CD4-positive, alpha-beta T cell (primary cell): ENCODE data around the gene UBE2F. TPM values are rescaled to one million over a fixed set of nuclear protein-coding genes. Genes with fewer than 3 reads are reported as not detected.

Source experiments
- ATAC-seq: fragments of 200-7000 bp; cut with Tn5 transposase; one replicate; pipeline ENCODE4 v1.10.0; 2022; ENCODE audit warnings: mild to moderate bottlenecking; ENCODE audit not compliant: poor library complexity
- CTCF ChIA-PET: fragments of 350-600 bp; sonication (Branson Sonifier 250); formaldehyde crosslinking; loops from one replicate; lab custom pipeline; 2021; ENCODE audit warnings: antibody characterized with exemption, inconsistent platforms; lab: Charles Lee
- POLR2A ChIA-PET: fragments of 350-600 bp; sonication (Branson Sonifier 250); formaldehyde crosslinking; loops from one replicate; lab custom pipeline; 2021; ENCODE audit warnings: antibody characterized with exemption, inconsistent platforms; lab: Charles Lee
- DNase-seq, 14 experiments: peaks; one replicate each; pipeline ENCODE4 v3.0.0-alpha.2; 2013 to 2020; ENCODE audit warnings: mixed read lengths in 2 of 14
- H3K27ac ChIP-seq, 2 donors: one replicate each; pipeline versions ENCODE4 v1.5.1 to v1.7.0; 2013; ENCODE audit warnings: low read length in 2 of 2, low read depth in 1 of 2, mild to moderate bottlenecking in 1 of 2
- H3K27me3 ChIP-seq, 2 experiments: 1 replicate in 1 of 2; 2 replicates in 1 of 2; pipeline versions ENCODE4 v1.6.1 to v1.7.0; 2013; ENCODE audit warnings: low read length in 2 of 2, control low read depth in 1 of 2, mild to moderate bottlenecking in 1 of 2, moderate library complexity in 1 of 2; ENCODE audit not compliant: insufficient read depth in 2 of 2, control insufficient read depth in 1 of 2
- H3K36me3 ChIP-seq: one replicate; pipeline ENCODE4 v1.6.1; 2013; ENCODE audit warnings: low read length, control low read depth; ENCODE audit not compliant: insufficient read depth
- H3K4me1 ChIP-seq: one replicate; pipeline ENCODE4 v1.6.1; 2013; ENCODE audit warnings: low read length, control low read depth; ENCODE audit not compliant: insufficient read depth
- H3K4me3 ChIP-seq: one replicate; pipeline ENCODE4 v1.5.1; 2013; ENCODE audit warnings: mild to moderate bottlenecking, low read length, moderate library complexity
- H3K9me3 ChIP-seq, 2 experiments: 1 replicate in 1 of 2; 2 replicates in 1 of 2; pipeline versions ENCODE4 v1.6.1 to v1.7.0; 2013; ENCODE audit warnings: low read length in 2 of 2, mild to moderate bottlenecking in 2 of 2, control low read depth in 1 of 2, moderate library complexity in 1 of 2; ENCODE audit not compliant: control insufficient read depth in 1 of 2, insufficient read depth in 1 of 2
- H3K27ac Mint-ChIP-seq: one replicate; pipeline ENCODE4 v1.8.0; 2020; ENCODE audit warnings: mixed read lengths
- H3K27me3 Mint-ChIP-seq: one replicate; pipeline ENCODE4 v1.8.0; 2021; ENCODE audit warnings: mixed read lengths
- H3K36me3 Mint-ChIP-seq: one replicate; pipeline ENCODE4 v1.8.0; 2021; ENCODE audit warnings: low read depth, mixed read lengths
- H3K4me1 Mint-ChIP-seq: one replicate; pipeline ENCODE4 v1.8.0; 2021; ENCODE audit warnings: low read depth, mixed read lengths
- H3K4me3 Mint-ChIP-seq: one replicate; pipeline ENCODE4 v1.8.0; 2020; ENCODE audit warnings: mild to moderate bottlenecking, mixed read lengths
- H3K9me3 Mint-ChIP-seq: one replicate; pipeline ENCODE4 v1.8.0; 2020; ENCODE audit warnings: mixed read lengths
- CTCF ChIP-seq: fragments of 200-600 bp; IDR thresholded peaks from one replicate; pipeline ENCODE4 v1.8.0; 2022; ENCODE audit warnings: antibody characterized with exemption, mild to moderate bottlenecking
- intact Hi-C, 2 experiments: fragments of 100-400 bp; cut with DNase I in 1 of 2; cut with micrococcal nuclease in 1 of 2; formaldehyde crosslinking; loops; one replicate each; pipeline versions ENCODE4 v1.15.1 to v1.9.0; 2023 to 2025; cut with DNase I, micrococcal nuclease
- total RNA-seq, 174 experiments: library from RNA in 2 of 174; stranded (reverse) in 2 of 174; gene quantifications; one replicate each; pipeline ENCODE4 v1.2.3 and lab custom pipeline; 2021 to 2026

Gene UBE2F
- total RNA-seq, 2 experiments from 2014 or later, result 23.2 to 27.4 TPM

GRCh38 chr2:237983922-237984321 is 17.1 kb downstream of the UBE2F start:
- ChIA-PET CTCF (no interaction called here), POLR2A (no interaction called here)
- H3K4me3 Mint-ChIP-seq, result no peak overlapping the region

DNA sequence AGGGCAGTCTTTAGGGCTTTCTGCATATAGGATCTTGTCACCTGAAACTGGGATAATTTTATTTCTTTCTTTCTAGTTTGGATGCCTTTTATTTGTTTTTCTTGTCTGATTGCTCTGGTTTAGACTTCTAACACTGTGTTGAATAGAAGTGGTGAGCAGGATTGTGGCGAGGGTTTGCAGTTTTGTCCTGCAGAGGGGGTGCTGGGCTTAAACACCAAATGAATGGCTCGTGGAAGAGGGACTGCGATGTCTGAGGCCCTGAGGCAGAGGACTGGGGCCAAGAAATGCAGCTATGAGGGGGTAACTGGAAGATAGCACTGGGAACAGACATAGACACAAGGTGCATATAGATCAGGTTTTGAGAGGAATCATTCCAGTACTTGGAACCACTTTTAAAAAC is 20.5 kb downstream of the UBE2F start:
- Histone ChIP-seq H3K4me3 (no peak overlapping the region), H3K27ac (no peak overlapping the region), H3K9me3 (no peaks in the 10 kb centered on the region), H3K4me1 (peaks cover 7% of the 10 kb centered on the region), H3K27me3 (no peaks in the 10 kb centered on the region), H3K36me3 (peaks cover 26% of the 10 kb centered on the region)
- no peak overlapping the region for H3K27ac Mint-ChIP-seq
- intact Hi-C loops, result no loop called here
- ChIA-PET CTCF (no interaction called here), POLR2A (interaction anchor here (1.1 kb wide), 1 partner anchor 17 kb away, joined by 3 read pairs; no protein-coding TSS in a partner anchor)
- H3K9me3 Mint-ChIP-seq, result no peaks in the 10 kb centered on the region
- no peak for TF ChIP-seq CTCF
- H3K36me3 Mint-ChIP-seq, result peaks cover 50% of the 10 kb centered on the region
- ATAC-seq (no peak), DNase-seq (no peak)
- no peak overlapping the region for H3K4me3 Mint-ChIP-seq
- no peaks in the 10 kb centered on the region for H3K27me3 Mint-ChIP-seq
- peaks cover 31% of the 10 kb centered on the region for H3K4me1 Mint-ChIP-seq

More at GRCh38 chr2:237983922-237984321, 17.1 kb downstream of the UBE2F start:
- Histone ChIP-seq H3K9me3 (no peaks in the 10 kb centered on the region), H3K36me3 (peaks cover 13% of the 10 kb centered on the region), H3K27me3 (no peaks in the 10 kb centered on the region), H3K27ac (no peak overlapping the region), H3K4me3 (no peak overlapping the region), H3K4me1 (peaks cover 32% of the 10 kb centered on the region)
- Mint-ChIP-seq H3K4me1 (peaks cover 59% of the 10 kb centered on the region), H3K27ac (no peak overlapping the region), H3K36me3 (peaks cover 59% of the 10 kb centered on the region), H3K9me3 (no peaks in the 10 kb centered on the region), H3K27me3 (no peaks in the 10 kb centered on the region)
- DNase-seq, result no peak
- intact Hi-C loops, result no loop called here
- ATAC-seq, result no peak
- TF ChIP-seq CTCF, result no peak

DNA sequence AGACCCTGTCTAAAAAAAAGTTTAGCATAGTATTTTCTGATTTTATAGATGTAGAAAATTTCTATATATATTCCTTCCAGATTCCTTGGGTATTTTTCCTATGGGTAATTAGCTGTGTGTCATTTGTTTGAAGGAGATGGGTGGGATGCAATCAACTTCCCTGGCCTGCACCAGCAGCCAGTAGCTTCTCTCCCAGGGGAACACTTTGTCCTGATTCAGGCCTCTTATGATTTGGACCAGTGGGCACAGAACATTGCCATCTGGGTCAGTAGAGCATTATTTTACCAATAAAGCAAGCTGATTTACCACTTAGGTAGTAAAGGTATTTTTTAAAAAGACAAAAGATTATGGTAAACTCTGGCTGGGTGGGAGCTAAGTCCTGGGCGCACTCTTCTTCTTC is 26.9 kb downstream of the UBE2F start:
- Mint-ChIP-seq H3K9me3 (no peaks in the 10 kb centered on the region), H3K4me1 (peaks cover 17% of the 10 kb centered on the region), H3K27ac (no peak overlapping the region), H3K4me3 (no peak overlapping the region), H3K36me3 (peaks cover 56% of the 10 kb centered on the region), H3K27me3 (no peaks in the 10 kb centered on the region)
- H3K9me3 ChIP-seq, result no peaks in the 10 kb centered on the region
- H3K4me3 ChIP-seq, result no peak overlapping the region
- no peak for TF ChIP-seq CTCF
- intact Hi-C loops, result no loop called here
- no peak overlapping the region for H3K27ac ChIP-seq
- H3K4me1 ChIP-seq, result peaks cover 8% of the 10 kb centered on the region
- DNase-seq (no peak), ATAC-seq (no peak)
- no peaks in the 10 kb centered on the region for H3K27me3 ChIP-seq
- peaks cover 31% of the 10 kb centered on the region for H3K36me3 ChIP-seq
- ChIA-PET CTCF (no interaction called here), POLR2A (interaction anchor here (1.8 kb wide), 1 partner anchor 25 kb away, joined by 3 read pairs; no protein-coding TSS in a partner anchor)
